ENCODE measurements around the gene ZNF320.
A peak's percentile ranks its signal among the peaks of the same experiment; 100 is the strongest.
"Not testable (repeated sequence)": the region's sequence is repeated elsewhere in the genome, so short reads cannot be mapped to it uniquely, and the experiment has no call there.

Gene ZNF320

GRCh38 chr19:52941941-52942385, 44.5 kb upstream of the ZNF320 start:
- peaks cover 16% of the 10 kb centered on the region for H3K36me3 ChIP-seq (ENCODE audit: insufficient read depth, low read length)
- no peak overlapping the region; the same call in 1 of the 2 replicates for H2AFZ ChIP-seq (ENCODE audit: low read length)
- no peaks in the 10 kb centered on the region for H4K20me1 ChIP-seq (ENCODE audit: insufficient read depth, low read length)
- H3K9ac ChIP-seq (ENCODE audit: low read length): peak overlapping the region; percentile 69
- H3K4me3 ChIP-seq (ENCODE audit: low read depth, low read length, poor library complexity, severe bottlenecking): peak overlapping the region; percentile 76
- TF ChIP-seq, protein P1, sequence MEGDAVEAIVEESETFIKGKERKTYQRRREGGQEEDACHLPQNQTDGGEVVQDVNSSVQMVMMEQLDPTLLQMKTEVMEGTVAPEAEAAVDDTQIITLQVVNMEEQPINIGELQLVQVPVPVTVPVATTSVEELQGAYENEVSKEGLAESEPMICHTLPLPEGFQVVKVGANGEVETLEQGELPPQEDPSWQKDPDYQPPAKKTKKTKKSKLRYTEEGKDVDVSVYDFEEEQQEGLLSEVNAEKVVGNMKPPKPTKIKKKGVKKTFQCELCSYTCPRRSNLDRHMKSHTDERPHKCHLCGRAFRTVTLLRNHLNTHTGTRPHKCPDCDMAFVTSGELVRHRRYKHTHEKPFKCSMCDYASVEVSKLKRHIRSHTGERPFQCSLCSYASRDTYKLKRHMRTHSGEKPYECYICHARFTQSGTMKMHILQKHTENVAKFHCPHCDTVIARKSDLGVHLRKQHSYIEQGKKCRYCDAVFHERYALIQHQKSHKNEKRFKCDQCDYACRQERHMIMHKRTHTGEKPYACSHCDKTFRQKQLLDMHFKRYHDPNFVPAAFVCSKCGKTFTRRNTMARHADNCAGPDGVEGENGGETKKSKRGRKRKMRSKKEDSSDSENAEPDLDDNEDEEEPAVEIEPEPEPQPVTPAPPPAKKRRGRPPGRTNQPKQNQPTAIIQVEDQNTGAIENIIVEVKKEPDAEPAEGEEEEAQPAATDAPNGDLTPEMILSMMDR (IDR thresholded peaks at IDR 0.05; ENCODE audit: low read length): no peak
- TF ChIP-seq EZH2 (IDR thresholded peaks at IDR 0.05; ENCODE audit: borderline replicate concordance, low read length): no peak
- H3K27ac ChIP-seq (ENCODE audit: low read depth, low read length, poor library complexity, severe bottlenecking): peak overlapping the region; percentile 9
- H3K9me3 ChIP-seq (ENCODE audit: low read length): peaks cover 10% of the 10 kb centered on the region
- H3K4me2 ChIP-seq (ENCODE audit: low read length): peak overlapping the region; percentile 73
- no peaks in the 10 kb centered on the region for H3K79me2 ChIP-seq (ENCODE audit: insufficient read depth, low read length)
- no peaks in the 10 kb centered on the region for H3K27me3 ChIP-seq (ENCODE audit: insufficient read depth, low read length)
- H3K9me2 ChIP-seq (ENCODE audit: low read depth, low read length): no peaks in the 10 kb centered on the region
- no peaks in the 10 kb centered on the region for H3F3A ChIP-seq (ENCODE audit: insufficient read depth, low read length)
- peaks cover 9% of the 10 kb centered on the region for H3K4me1 ChIP-seq (ENCODE audit: insufficient read depth, low read length, severe bottlenecking)

DNA sequence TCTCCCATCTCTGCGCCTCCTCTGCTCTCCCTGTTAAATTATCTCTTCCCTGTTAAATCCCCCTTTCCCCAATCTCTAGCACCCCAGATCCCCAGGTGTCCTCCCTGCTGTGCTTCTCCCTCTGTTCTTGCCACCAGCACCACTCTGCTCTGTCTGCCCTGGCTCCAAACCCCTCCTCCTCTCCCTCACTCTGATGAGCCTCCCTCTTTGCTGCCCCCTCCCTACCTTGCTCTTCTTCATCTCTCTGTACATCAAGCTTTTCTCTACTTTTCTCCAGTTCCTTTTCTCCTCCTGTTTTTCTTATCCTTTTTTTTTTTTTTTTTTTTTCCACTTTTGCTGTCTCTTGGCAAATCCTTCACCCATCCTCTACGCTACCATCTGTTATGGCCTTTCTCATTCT, 44.1 kb upstream of the ZNF320 start:
- H4K20me1 ChIP-seq (ENCODE audit: insufficient read depth, low read length); H3K79me2 ChIP-seq (ENCODE audit: insufficient read depth, low read length); H3K27me3 ChIP-seq (ENCODE audit: insufficient read depth, low read length); H3F3A ChIP-seq (ENCODE audit: insufficient read depth, low read length); H3K9me2 ChIP-seq (ENCODE audit: low read depth, low read length); H2AFZ ChIP-seq (ENCODE audit: low read length); H3K4me1 ChIP-seq (ENCODE audit: insufficient read depth, low read length, severe bottlenecking); H3K9me3 ChIP-seq (ENCODE audit: low read length): not testable (repeated sequence)
- Histone ChIP-seq H3K27ac (ENCODE audit: low read depth, low read length, poor library complexity, severe bottlenecking) (peak overlapping the region; percentile 9), H3K36me3 (ENCODE audit: insufficient read depth, low read length) (peaks cover 20% of the 10 kb centered on the region), H3K4me3 (ENCODE audit: low read depth, low read length, poor library complexity, severe bottlenecking) (peak overlapping the region; percentile 76), H3K4me2 (ENCODE audit: low read length) (peak overlapping the region; percentile 73), H3K9ac (ENCODE audit: low read length) (peak overlapping the region; percentile 69)

GRCh38 chr19:52940905-52941304, 43.5 kb upstream of the ZNF320 start:
- not testable (repeated sequence) for H3K79me2 ChIP-seq (ENCODE audit: insufficient read depth, low read length); H3K9me3 ChIP-seq (ENCODE audit: low read length); H3K4me2 ChIP-seq (ENCODE audit: low read length)

GRCh38 chr19:52938761-52939160, 41.3 kb upstream of the ZNF320 start:
- Histone ChIP-seq H3K36me3 (ENCODE audit: insufficient read depth, low read length) (peaks cover 43% of the 10 kb centered on the region), H3K27ac (ENCODE audit: low read depth, low read length, poor library complexity, severe bottlenecking) (no peak overlapping the region), H3K79me2 (ENCODE audit: insufficient read depth, low read length) (no peaks in the 10 kb centered on the region), H4K20me1 (ENCODE audit: insufficient read depth, low read length) (no peaks in the 10 kb centered on the region), H2AFZ (ENCODE audit: low read length) (no peak overlapping the region), H3K4me3 (ENCODE audit: low read depth, low read length, poor library complexity, severe bottlenecking) (no peak overlapping the region), H3K4me2 (ENCODE audit: low read length) (no peak overlapping the region), H3K9ac (ENCODE audit: low read length) (no peak overlapping the region), H3F3A (ENCODE audit: insufficient read depth, low read length) (no peaks in the 10 kb centered on the region), H3K27me3 (ENCODE audit: insufficient read depth, low read length) (no peaks in the 10 kb centered on the region), H3K9me2 (ENCODE audit: low read depth, low read length) (no peaks in the 10 kb centered on the region), H3K4me1 (ENCODE audit: insufficient read depth, low read length, severe bottlenecking) (peaks cover 9% of the 10 kb centered on the region), H3K9me3 (ENCODE audit: low read length) (peaks cover 6% of the 10 kb centered on the region; the same call in 1 of the 2 replicates)
- TF ChIP-seq, protein P1 (IDR thresholded peaks at IDR 0.05; ENCODE audit: low read length): no peak
- TF ChIP-seq EZH2 (IDR thresholded peaks at IDR 0.05; ENCODE audit: borderline replicate concordance, low read length): no peak

More at GRCh38 chr19:52940905-52941304, 43.5 kb upstream of the ZNF320 start:
- not testable (repeated sequence) for H3K9me2 ChIP-seq (ENCODE audit: low read depth, low read length); H3K27ac ChIP-seq (ENCODE audit: low read depth, low read length, poor library complexity, severe bottlenecking); H3F3A ChIP-seq (ENCODE audit: insufficient read depth, low read length); H3K27me3 ChIP-seq (ENCODE audit: insufficient read depth, low read length); H3K4me1 ChIP-seq (ENCODE audit: insufficient read depth, low read length, severe bottlenecking); H4K20me1 ChIP-seq (ENCODE audit: insufficient read depth, low read length); H2AFZ ChIP-seq (ENCODE audit: low read length); H3K9ac ChIP-seq (ENCODE audit: low read length); H3K4me3 ChIP-seq (ENCODE audit: low read depth, low read length, poor library complexity, severe bottlenecking)
- H3K36me3 ChIP-seq (ENCODE audit: insufficient read depth, low read length): peaks cover 27% of the 10 kb centered on the region
